GM21367 (cell line): Measurements from ENCODE around the gene PHF21B.
"Not testable (repeated sequence)": the region's sequence is repeated elsewhere in the genome, so short reads cannot be mapped to it uniquely, and the experiment has no call there.

Experiments
- ATAC-seq: cut with Tn5 transposase; IDR thresholded peaks from one replicate; pipeline ENCODE4 v1.9.1; 2021; ENCODE audit not compliant: unreplicated experiment

Gene PHF21B

GRCh38 chr22:44962741-44963454, 46.9 kb downstream of the PHF21B start:
- ATAC-seq: no peak

- not testable (repeated sequence) for ATAC-seq
These were observed 48.1 kb downstream of the PHF21B start for GRCh38 chr22:44961682-44962081.

GRCh38 chr22:44956840-44957767, 52.7 kb downstream of the PHF21B start:
- ATAC-seq: no peak

- no peak for ATAC-seq
These were observed 54.7 kb downstream of the PHF21B start for GRCh38 chr22:44955102-44955501.

GRCh38 chr22:44954149-44954548, 55.7 kb downstream of the PHF21B start:
- ATAC-seq: no peak

- ATAC-seq: no peak
These were observed 56.7 kb downstream of the PHF21B start for GRCh38 chr22:44952863-44953746.

GRCh38 chr22:44951510-44951816, 58.3 kb downstream of the PHF21B start:
- no peak for ATAC-seq

GRCh38 chr22:44950806-44951509, 58.8 kb downstream of the PHF21B start:
- no peak for ATAC-seq

- ATAC-seq: no peak
These were observed 62.0 kb downstream of the PHF21B start for GRCh38 chr22:44947846-44948245.

GRCh38 chr22:44947049-44947448, 62.8 kb downstream of the PHF21B start:
- no peak for ATAC-seq

GRCh38 chr22:44944883-44945601, 64.8 kb downstream of the PHF21B start:
- ATAC-seq: no peak

- ATAC-seq: no peak
These were observed 66.0 kb downstream of the PHF21B start for GRCh38 chr22:44943701-44944324.

- no peak for ATAC-seq
These were observed 66.7 kb downstream of the PHF21B start for GRCh38 chr22:44942979-44943700.

GRCh38 chr22:44942056-44942455, 67.7 kb downstream of the PHF21B start:
- ATAC-seq: no peak

GRCh38 chr22:44941207-44941606, 68.6 kb downstream of the PHF21B start:
- no peak for ATAC-seq

- ATAC-seq: no peak
These were observed 69.7 kb downstream of the PHF21B start for GRCh38 chr22:44940130-44940529.

GRCh38 chr22:44939451-44939850, 70.4 kb downstream of the PHF21B start:
- no peak for ATAC-seq

GRCh38 chr22:44938886-44939285, 70.9 kb downstream of the PHF21B start:
- ATAC-seq: no peak

GRCh38 chr22:44937216-44937615, 72.6 kb downstream of the PHF21B start:
- ATAC-seq: no peak
